HepG2 (cell line): ENCODE measurements around the gene PLVAP. TPM values are rescaled to one million over a fixed set of nuclear protein-coding genes. Genes with fewer than 3 reads are reported as not detected.

Experiments
- CBX1 ChIP-seq: IDR thresholded peaks from one replicate; pipeline ENCODE4 v1.6.1; 2016; ENCODE audit warnings: antibody characterized with exemption, low read depth
- CEBPG ChIP-seq: IDR thresholded peaks from 2 replicates; pipeline ENCODE4 v1.6.1; 2016
- GABPA ChIP-seq, 2 experiments: IDR thresholded peaks; 2 replicates each; pipeline ENCODE4 v1.6.1; 2011 to 2016; ENCODE audit warnings: low read depth in 2 of 2, low read length in 1 of 2, missing biosample characterization in 1 of 2, missing genetic modification characterization in 1 of 2
- HOMEZ ChIP-seq: IDR thresholded peaks from 2 replicates; pipeline ENCODE4 v1.6.1; 2016; ENCODE audit warnings: low read depth
- HOXA3 ChIP-seq: sonication (generic); formaldehyde crosslinking; IDR thresholded peaks from 2 replicates; pipeline ENCODE4 v1.5.0; 2020; ENCODE audit warnings: missing genetic modification reagents
- NR2C2 ChIP-seq: sonication (generic); formaldehyde crosslinking; IDR thresholded peaks from 2 replicates; pipeline ENCODE4 v1.4.0; 2020; ENCODE audit warnings: missing genetic modification reagents, mild to moderate bottlenecking, moderate library complexity, borderline replicate concordance
- TBX2 ChIP-seq: sonication (generic); formaldehyde crosslinking; IDR thresholded peaks from 2 replicates; pipeline ENCODE4 v1.5.0; 2020; ENCODE audit warnings: missing genetic modification reagents, mild to moderate bottlenecking, borderline replicate concordance
- ZNF331 ChIP-seq: sonication (generic); formaldehyde crosslinking; IDR thresholded peaks from 2 replicates; pipeline ENCODE4 v1.4.0; 2020; ENCODE audit warnings: missing genetic modification reagents
- ZNF546 ChIP-seq: sonication (generic); formaldehyde crosslinking; conservative IDR thresholded peaks from 2 replicates; pipeline ENCODE4 v1.8.1; 2023; ENCODE audit warnings: mild to moderate bottlenecking, missing genetic modification reagents
- ZNF687 ChIP-seq: sonication (generic); formaldehyde crosslinking; IDR thresholded peaks from 2 replicates; pipeline ENCODE4 v1.5.1; 2020; ENCODE audit warnings: mild to moderate bottlenecking, missing genetic modification reagents, moderate library complexity
- ZNF710 ChIP-seq: sonication (generic); formaldehyde crosslinking; IDR thresholded peaks from 2 replicates; pipeline ENCODE4 v1.5.0; 2020; ENCODE audit warnings: mild to moderate bottlenecking, missing genetic modification reagents, borderline replicate concordance
- ZNF772 ChIP-seq: sonication (generic); formaldehyde crosslinking; IDR thresholded peaks from 2 replicates; pipeline ENCODE4 v1.5.0; 2020; ENCODE audit warnings: mild to moderate bottlenecking, missing genetic modification reagents
- ZNF777 ChIP-seq: sonication (generic); formaldehyde crosslinking; IDR thresholded peaks from 2 replicates; pipeline ENCODE4 v1.4.0; 2020; ENCODE audit warnings: missing genetic modification reagents
- ZNF891 ChIP-seq: sonication (generic); formaldehyde crosslinking; IDR thresholded peaks from 2 replicates; pipeline ENCODE4 v1.5.0; 2020; ENCODE audit warnings: mild to moderate bottlenecking, missing genetic modification reagents
- ZSCAN29 ChIP-seq: sonication (generic); formaldehyde crosslinking; conservative IDR thresholded peaks from 2 replicates; pipeline ENCODE4 v1.4.0; 2020; ENCODE audit warnings: mild to moderate bottlenecking, missing genetic modification reagents
- polyA plus RNA-seq, 8 experiments: library from polyadenylated mRNA; depleted of rRNA in 3 of 8; stranded (reverse) in 7 of 8; unstranded in 1 of 8; fragments of >200 nt; fragmentation: Illumina TruSeq in 4 of 8; extraction: Trizol in 4 of 8; gene quantifications; 2 replicates each; pipeline versions ENCODE4 v1.2.1 to v1.2.3, GENCODE V29; 2011 to 2016; ENCODE audit warnings: low read depth in 4 of 8, missing spikeins in 1 of 8, mixed read lengths in 1 of 8; ENCODE audit not compliant: insufficient read depth in 1 of 8
- total RNA-seq, 5 experiments: library from RNA; depleted of rRNA; stranded (reverse); fragments of >200 nt; fragmentation: Illumina TruSeq; extraction: Trizol; gene quantifications; 2 replicates each; pipeline ENCODE4 v1.2.3, GENCODE V29; 2016; ENCODE audit warnings: low read depth in 1 of 5

PLVAP gene
- total and polyA plus RNA-seq, 2 of the 13 experiments (the other 11 are each of a cell fraction or from before 2014, with no cell fraction given) = 0.26 TPM; not detected in 1

GRCh38 chr19:17336872-17337674 is 40.1 kb downstream of the PLVAP start, which contains the start of gene GTPBP3 (continued):
- TF ChIP-seq GABPA (IDR thresholded peaks at IDR 0.05; ENCODE audit: low read depth, low read length) (peak; percentile 65), GABPA (CRISPR knock-in tag; IDR thresholded peaks at IDR 0.05; ENCODE audit: low read depth) (peak; percentile 94), NR2C2 (CRISPR knock-in tag) (peak; percentile 87), ZSCAN29 (CRISPR knock-in tag) (0 out of 2 replicates have a peak, but pooled peaks have one; percentile 19), HOXA3 (CRISPR knock-in tag) (peak; percentile 97), ZNF777 (CRISPR knock-in tag) (peak; percentile 13; the same call in 1 of the 2 replicates), TBX2 (peak; percentile 64; the same call in 1 of the 2 replicates), CEBPG (CRISPR knock-in tag) (0 out of 2 replicates have a peak, but pooled peaks have one; percentile 15), ZNF331 (CRISPR knock-in tag) (peak; percentile 35; the same call in 1 of the 2 replicates), CBX1 (peak; percentile 83), ZNF772 (0 out of 2 replicates have a peak, but pooled peaks have one; percentile 67), ZNF546 (no peak), ZNF891 (CRISPR knock-in tag) (no peak), ZNF687 (CRISPR knock-in tag) (peak; percentile 85), HOMEZ (CRISPR knock-in tag) (0 out of 2 replicates have a peak, but pooled peaks have one; percentile 11), ZNF710 (CRISPR knock-in tag) (peak; percentile 40; the same call in 1 of the 2 replicates)
